T47D (cell line): ENCODE results near the gene SLC16A11.
"Not testable (repeated sequence)": the region's sequence is repeated elsewhere in the genome, so short reads cannot be mapped to it uniquely, and the experiment has no call there.

Source experiments
- DNase-seq, 2 experiments: peaks; one replicate each; pipeline versions ENCODE4 v3.0.0 to v3.0.0-alpha.2; 2011 to 2012; ENCODE audit warnings: low read depth in 1 of 2, low spot score in 1 of 2
- JUND ChIP-seq: IDR thresholded peaks from 2 replicates; pipeline ENCODE4 v1.6.1; 2012; ENCODE audit warnings: low read depth
- in situ Hi-C: cut with HindIII; loops from 2 replicates; pipeline ENCODE4 v1.10.0; 2016; ENCODE audit warnings: low sequenced_read_pairs, low pct_unique_long_range_greater_than_20kb

Gene SLC16A11

GRCh38 chr17:7072406-7072805 lies 28.5 kb upstream of the SLC16A11 start:
- no peak for TF ChIP-seq JUND
- in situ Hi-C loops, result no loop called here
- DNase-seq, result no peak

GRCh38 chr17:7070712-7071111 lies 26.8 kb upstream of the SLC16A11 start:
- no peak for TF ChIP-seq JUND
- in situ Hi-C loops, result no loop called here
- no peak for DNase-seq

DNA sequence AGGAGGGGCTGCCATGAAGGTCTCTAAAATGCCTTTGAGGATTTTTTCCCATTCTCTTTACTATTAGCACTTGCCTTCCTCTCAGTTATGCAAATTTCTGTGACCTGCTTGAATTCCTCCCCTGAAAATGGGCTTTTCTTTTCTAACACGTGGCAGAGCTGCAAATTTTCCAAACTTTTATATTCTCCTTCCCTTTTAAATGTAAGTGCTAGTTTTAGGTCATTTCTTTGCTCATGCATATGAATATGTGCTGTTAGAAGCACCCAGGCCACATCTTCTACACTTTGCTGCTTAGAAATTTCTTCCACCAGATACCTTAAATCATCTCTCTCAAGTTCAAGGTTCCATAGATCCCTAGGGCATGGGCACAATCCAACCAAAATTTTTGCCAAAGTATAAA lies 24.4 kb upstream of the SLC16A11 start:
- TF ChIP-seq JUND, result no peak
- no peak for DNase-seq
- in situ Hi-C loops, result no loop called here

GRCh38 chr17:7067198-7067597 lies 23.3 kb upstream of the SLC16A11 start:
- no peak for TF ChIP-seq JUND
- DNase-seq, result no peak
- in situ Hi-C loops, result no loop called here

DNA sequence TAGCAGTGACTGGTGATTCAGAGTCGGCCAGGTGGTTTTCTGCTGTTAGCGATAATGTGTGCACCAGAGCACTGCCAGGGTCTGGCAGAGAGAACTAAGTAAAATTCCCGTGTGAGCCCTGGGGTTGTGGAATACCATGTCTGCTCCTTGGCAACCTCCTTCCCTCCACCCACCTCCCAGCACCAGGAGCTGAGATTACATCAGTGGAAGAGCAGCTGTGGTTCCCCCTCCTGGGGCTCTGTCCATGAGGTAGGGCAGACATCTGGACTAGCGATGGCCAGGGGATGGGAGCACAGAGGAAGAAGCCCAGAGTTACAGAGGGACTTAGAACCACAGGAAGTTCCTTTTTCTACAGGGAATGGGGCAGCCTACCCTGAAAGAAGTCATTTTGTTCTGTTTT lies 20.4 kb upstream of the SLC16A11 start:
- TF ChIP-seq JUND, result no peak
- no peak for DNase-seq
- in situ Hi-C loops, result no loop called here

DNA sequence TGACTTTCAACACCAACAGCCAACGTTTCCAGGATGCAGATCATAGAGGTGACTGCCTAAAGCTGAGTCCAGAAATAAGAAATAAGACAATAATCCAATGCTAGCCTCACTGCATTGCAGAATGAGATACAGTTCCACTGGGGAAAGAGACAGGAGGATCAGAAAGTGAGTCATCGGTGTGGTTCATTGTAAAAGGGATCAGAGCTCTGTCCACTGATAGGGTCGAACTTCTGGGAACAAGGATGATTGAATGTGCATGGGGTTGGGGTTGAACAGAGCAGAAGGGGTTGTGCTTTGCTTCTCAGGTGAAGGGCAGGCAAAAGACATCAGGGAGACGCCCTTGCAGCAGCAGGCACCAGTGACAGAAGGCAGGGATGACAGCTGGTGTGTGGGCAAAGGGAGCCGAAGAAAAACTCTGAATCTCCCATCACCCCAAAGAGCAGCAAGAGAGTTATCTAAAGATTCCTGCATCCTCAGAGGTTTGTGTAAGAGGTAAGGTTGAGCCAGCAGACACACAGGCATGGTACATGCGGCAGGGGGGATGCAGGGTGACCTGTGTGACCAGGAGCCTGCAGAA lies 19.7 kb upstream of the SLC16A11 start:
- DNase-seq, result no peak
- in situ Hi-C loops, result no loop called here
- no peak for TF ChIP-seq JUND

- in situ Hi-C loops, result no loop called here
These were observed 16.4 kb upstream of the SLC16A11 start for GRCh38 chr17:7060165-7060891.

GRCh38 chr17:7058831-7059447 lies 15.0 kb upstream of the SLC16A11 start:
- DNase-seq, result no peak
- in situ Hi-C loops, result no loop called here
- TF ChIP-seq JUND, result no peak

More at GRCh38 chr17:7060165-7060891, 16.4 kb upstream of the SLC16A11 start:
- no peak for TF ChIP-seq JUND
- no peak for DNase-seq

GRCh38 chr17:7056386-7056785 lies 12.5 kb upstream of the SLC16A11 start:
- no peak for TF ChIP-seq JUND
- no peak for DNase-seq
- in situ Hi-C loops, result no loop called here

DNA sequence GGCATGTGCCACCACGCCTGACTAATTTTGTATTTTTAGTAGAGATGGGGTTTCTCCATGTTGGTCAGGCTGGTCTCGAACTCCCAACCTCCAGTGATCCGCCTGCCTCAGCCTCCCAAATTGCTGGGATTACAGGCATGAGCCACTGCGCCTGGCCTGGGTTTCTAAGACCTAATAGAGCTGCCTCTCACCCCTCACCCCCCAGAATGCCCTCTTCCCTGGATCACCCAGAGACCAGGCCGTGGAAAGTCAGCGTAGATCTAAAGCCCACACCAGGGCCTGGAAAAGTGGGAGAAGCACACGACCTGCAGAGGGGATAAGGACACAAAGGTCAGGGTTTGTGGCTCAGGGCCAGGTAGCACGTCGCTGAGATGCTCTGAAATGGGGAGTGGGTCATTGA lies 6.7 kb upstream of the SLC16A11 start:
- DNase-seq, in situ Hi-C loops: not testable (repeated sequence)

- in situ Hi-C loops, result no loop called here
- no peak for DNase-seq
- no peak for TF ChIP-seq JUND
These were observed 5.1 kb upstream of the SLC16A11 start for GRCh38 chr17:7048968-7049367.

- no peak for DNase-seq
- no peak for TF ChIP-seq JUND
- in situ Hi-C loops, result no loop called here
These were observed 3.7 kb upstream of the SLC16A11 start for GRCh38 chr17:7047566-7047965.

DNA sequence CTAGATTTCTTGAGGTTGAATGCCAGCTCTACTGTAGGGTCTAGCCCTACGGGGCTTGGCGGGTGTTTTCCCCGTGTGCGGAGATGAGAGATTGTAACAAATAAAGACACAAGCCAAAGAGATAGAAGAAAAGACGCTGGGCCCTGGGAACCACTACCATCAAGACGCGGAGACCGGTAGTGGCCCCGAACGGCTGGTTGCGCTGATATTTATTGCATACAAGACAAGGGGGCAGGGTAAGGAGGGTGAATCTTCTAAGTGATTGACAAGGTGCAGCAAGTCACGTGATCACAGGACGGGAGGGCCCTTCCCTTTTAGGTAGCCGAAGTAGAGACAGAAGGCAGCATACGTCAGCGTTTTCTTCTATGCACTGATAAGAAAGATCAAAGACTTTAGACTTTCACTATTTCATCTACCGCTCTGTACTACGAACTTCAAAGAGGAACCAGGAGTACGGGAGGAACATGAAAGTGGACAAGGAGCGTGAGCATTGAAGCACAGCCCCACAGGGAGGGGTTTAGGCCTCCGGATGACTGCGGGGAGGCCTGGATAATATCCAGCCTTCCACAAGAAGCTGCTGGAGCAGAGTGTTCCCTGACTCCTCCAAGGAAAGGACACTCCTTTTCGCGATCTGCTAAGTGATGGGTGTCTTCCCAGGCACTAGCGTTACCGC lies 3.0 kb upstream of the SLC16A11 start:
- in situ Hi-C loops, DNase-seq: not testable (repeated sequence)
